Thoracic aorta endothelial cell (primary cell): ENCODE measurements around the gene FOXL3. TPM values are rescaled to one million over a fixed set of nuclear protein-coding genes. Genes with fewer than 3 reads are reported as not detected.

Source experiments
- total RNA-seq: library from RNA; depleted of rRNA; stranded (reverse); fragments of >200 nt; gene quantifications from 2 replicates; pipeline ENCODE4 v1.2.3, GENCODE V29; 2012

Gene FOXL3
- total RNA-seq = not detected in 2 replicates

GRCh38 chr7:289756-290553, at the start of gene FOXL3:
Gene FOXL3, plus strand, starts transcription at chr7:290170. Its CDS starts 0 bp downstream, at chr7:290170.

Other genes with a start within 250 kb of the FOXL3 start
- gene FAM20C, start 97.6 kb upstream of the FOXL3 start, total RNA-seq = 15.1 and 16.1 TPM in 2 replicates
- gene PDGFA, start 229.7 kb downstream of the FOXL3 start, total RNA-seq = 50.0 and 55.4 TPM in 2 replicates